Spleen (tissue), 7 donors: ENCODE measurements around the gene EHMT1.

ENCODE experiments used
- CTCF ChIP-seq, 11 experiments: fragments of 200-600 bp in 7 of 11; fragments of 450-650 bp in 4 of 11; sonication (generic) in 4 of 11; IDR thresholded peaks in 8 of 11; conservative IDR thresholded peaks in 3 of 11; 1 replicate in 7 of 11; 2 replicates in 4 of 11; pipeline versions ENCODE4 v1.4.0 to v1.8.0; 2016 to 2021; ENCODE audit warnings: antibody characterized with exemption in 11 of 11, inconsistent platforms in 4 of 11, mild to moderate bottlenecking in 1 of 11
- POLR2A ChIP-seq, 3 donors: fragments of 450-650 bp; IDR thresholded peaks; one replicate each; pipeline ENCODE4 v1.5.1; 2017; ENCODE audit warnings: antibody characterized with exemption in 3 of 3, mild to moderate bottlenecking in 1 of 3
- POLR2AphosphoS5 ChIP-seq, 3 donors: sonication (generic); formaldehyde crosslinking; IDR thresholded peaks; one replicate each; pipeline ENCODE4 v1.5.1; 2017; ENCODE audit warnings: antibody characterized with exemption in 3 of 3
- donor health status: DM: no; HTN: no; CAD: no; lungs with moderate emphysema.
- donor health status: DM: no; HTN: no; CAD: no.
- donor health status: DM: no; HTN: no; CAD: no.

- TF ChIP-seq CTCF (IDR thresholded peaks at IDR 0.05 in 8 of 11, conservative IDR thresholded peaks at IDR 0.05 in 3 of 11) (no peak), POLR2A (IDR thresholded peaks at IDR 0.05) (no peak), POLR2AphosphoS5 (IDR thresholded peaks at IDR 0.05) (peak in 1 of 3 donors; percentile 31)
Observed at GRCh38 chr9:137778336-137778735, 159.5 kb downstream of the EHMT1 start.
